ENCODE measurements around the gene HSDL1. TPM values are rescaled to one million over a fixed set of nuclear protein-coding genes. Genes with fewer than 3 reads are reported as not detected.

Gene HSDL1
- total and polyA plus RNA-seq, 9 donors: 14.8 to 20.3 (median 17.1) TPM

- WGBS (ENCODE audit: insufficient coverage): no CpG with 5 or more reads among the region's 1 CpG
- H3K4me1 ChIP-seq (ENCODE audit: control insufficient read depth, insufficient read depth, low read length): no peaks in the 10 kb centered on the region
- H3K4me3 ChIP-seq (ENCODE audit: low read length): no peak overlapping the region
- no peak overlapping the region for H3K27ac ChIP-seq (ENCODE audit: low read length)
- no peak for DNase-seq
- peaks cover 21% of the 10 kb centered on the region for H3K27me3 ChIP-seq (ENCODE audit: control insufficient read depth, insufficient read depth, low read length)
- H3K9me3 ChIP-seq (replicated peaks; ENCODE audit: control insufficient read depth, low read depth, low read length): no peaks in the 10 kb centered on the region
- H3K36me3 ChIP-seq (ENCODE audit: control insufficient read depth, insufficient read depth, low read length): no peaks in the 10 kb centered on the region
These were observed 14.8 kb upstream of the HSDL1 start for GRCh38 chr16:84159800-84160199.

GRCh38 chr16:84159007-84159406 is 14.0 kb upstream of the HSDL1 start:
- no peak for DNase-seq
- Histone ChIP-seq H3K36me3 (ENCODE audit: control insufficient read depth, insufficient read depth, low read length) (no peaks in the 10 kb centered on the region), H3K4me3 (ENCODE audit: low read length) (no peak overlapping the region), H3K27me3 (ENCODE audit: control insufficient read depth, insufficient read depth, low read length) (peaks cover 21% of the 10 kb centered on the region), H3K27ac (ENCODE audit: low read length) (no peak overlapping the region), H3K4me1 (ENCODE audit: control insufficient read depth, insufficient read depth, low read length) (no peaks in the 10 kb centered on the region), H3K9me3 (replicated peaks; ENCODE audit: control insufficient read depth, low read depth, low read length) (no peaks in the 10 kb centered on the region)
- WGBS (ENCODE audit: insufficient coverage): no CpG with 5 or more reads among the region's 9 CpGs

- Histone ChIP-seq H3K36me3 (ENCODE audit: control insufficient read depth, insufficient read depth, low read length) (no peaks in the 10 kb centered on the region), H3K9me3 (replicated peaks; ENCODE audit: control insufficient read depth, low read depth, low read length) (no peaks in the 10 kb centered on the region), H3K4me1 (ENCODE audit: control insufficient read depth, insufficient read depth, low read length) (no peaks in the 10 kb centered on the region), H3K4me3 (ENCODE audit: low read length) (no peak overlapping the region), H3K27me3 (ENCODE audit: control insufficient read depth, insufficient read depth, low read length) (peaks cover 18% of the 10 kb centered on the region), H3K27ac (ENCODE audit: low read length) (no peak overlapping the region)
- 78% methylated on average over 2 of the region's 5 CpGs for whole genome bisulfite sequencing (ENCODE audit: insufficient coverage)
- no peak for DNase-seq
These were observed 11.4 kb upstream of the HSDL1 start for GRCh38 chr16:84156342-84156784.

GRCh38 chr16:84155771-84156170 is 10.8 kb upstream of the HSDL1 start:
- no peak for DNase-seq
- Histone ChIP-seq H3K36me3 (ENCODE audit: control insufficient read depth, insufficient read depth, low read length) (no peaks in the 10 kb centered on the region), H3K4me3 (ENCODE audit: low read length) (no peak overlapping the region), H3K9me3 (replicated peaks; ENCODE audit: control insufficient read depth, low read depth, low read length) (no peaks in the 10 kb centered on the region), H3K27ac (ENCODE audit: low read length) (no peak overlapping the region), H3K4me1 (ENCODE audit: control insufficient read depth, insufficient read depth, low read length) (no peaks in the 10 kb centered on the region), H3K27me3 (ENCODE audit: control insufficient read depth, insufficient read depth, low read length) (peaks cover 12% of the 10 kb centered on the region)
- WGBS (ENCODE audit: insufficient coverage): 80% methylated on average over 1 of the region's 6 CpGs

- peaks cover 12% of the 10 kb centered on the region for H3K27me3 ChIP-seq (ENCODE audit: control insufficient read depth, insufficient read depth, low read length)
- no peak overlapping the region for H3K4me3 ChIP-seq (ENCODE audit: low read length)
- no peak for DNase-seq
- H3K36me3 ChIP-seq (ENCODE audit: control insufficient read depth, insufficient read depth, low read length): no peaks in the 10 kb centered on the region
- no peak overlapping the region for H3K27ac ChIP-seq (ENCODE audit: low read length)
- WGBS (ENCODE audit: insufficient coverage): 90% methylated on average over 4 of the region's 4 CpGs
- H3K4me1 ChIP-seq (ENCODE audit: control insufficient read depth, insufficient read depth, low read length): no peaks in the 10 kb centered on the region
- H3K9me3 ChIP-seq (replicated peaks; ENCODE audit: control insufficient read depth, low read depth, low read length): no peaks in the 10 kb centered on the region
These were observed 10.2 kb upstream of the HSDL1 start for GRCh38 chr16:84155226-84155625.

- DNase-seq: no peak
- 52% methylated on average over 7 of the region's 8 CpGs for WGBS (ENCODE audit: insufficient coverage)
- H3K9me3 ChIP-seq (replicated peaks; ENCODE audit: control insufficient read depth, low read depth, low read length): no peaks in the 10 kb centered on the region
- no peaks in the 10 kb centered on the region for H3K4me1 ChIP-seq (ENCODE audit: control insufficient read depth, insufficient read depth, low read length)
- no peak overlapping the region for H3K27ac ChIP-seq (ENCODE audit: low read length)
- H3K27me3 ChIP-seq (ENCODE audit: control insufficient read depth, insufficient read depth, low read length): peaks cover 6% of the 10 kb centered on the region
- H3K36me3 ChIP-seq (ENCODE audit: control insufficient read depth, insufficient read depth, low read length): no peaks in the 10 kb centered on the region
- no peak overlapping the region for H3K4me3 ChIP-seq (ENCODE audit: low read length)
These were observed 8.8 kb upstream of the HSDL1 start for GRCh38 chr16:84153660-84154214.

- H3K4me3 ChIP-seq (ENCODE audit: low read length): no peak overlapping the region
- H3K27ac ChIP-seq (ENCODE audit: low read length): no peak overlapping the region
- H3K4me1 ChIP-seq (ENCODE audit: control insufficient read depth, insufficient read depth, low read length): no peaks in the 10 kb centered on the region
- no peaks in the 10 kb centered on the region for H3K9me3 ChIP-seq (replicated peaks; ENCODE audit: control insufficient read depth, low read depth, low read length)
- H3K27me3 ChIP-seq (ENCODE audit: control insufficient read depth, insufficient read depth, low read length): peaks cover 10% of the 10 kb centered on the region
- WGBS (ENCODE audit: insufficient coverage): 83% methylated on average over 2 of the region's 3 CpGs
- no peak for DNase-seq
- H3K36me3 ChIP-seq (ENCODE audit: control insufficient read depth, insufficient read depth, low read length): no peaks in the 10 kb centered on the region
These were observed 5.9 kb upstream of the HSDL1 start for GRCh38 chr16:84150926-84151325.

GRCh38 chr16:84144209-84144858 is 643 bp downstream of the HSDL1 start:
- WGBS (ENCODE audit: insufficient coverage): under 1% methylated on average over 21 of the region's 39 CpGs
- peaks cover 8% of the 10 kb centered on the region for H3K27me3 ChIP-seq (ENCODE audit: control insufficient read depth, insufficient read depth, low read length)
- peak overlapping the region; percentile 76 for H3K4me3 ChIP-seq (ENCODE audit: low read length)
- no peaks in the 10 kb centered on the region for H3K36me3 ChIP-seq (ENCODE audit: control insufficient read depth, insufficient read depth, low read length)
- H3K9me3 ChIP-seq (replicated peaks; ENCODE audit: control insufficient read depth, low read depth, low read length): no peaks in the 10 kb centered on the region
- peak; percentile 31 for DNase-seq
- peak overlapping the region; percentile 7 for H3K27ac ChIP-seq (ENCODE audit: low read length)
- H3K4me1 ChIP-seq (ENCODE audit: control insufficient read depth, insufficient read depth, low read length): peaks cover 8% of the 10 kb centered on the region

GRCh38 chr16:84143784-84144199 is 1.2 kb downstream of the HSDL1 start:
- no CpG with 5 or more reads among the region's 13 CpGs for WGBS (ENCODE audit: insufficient coverage)
- DNase-seq: no peak
- Histone ChIP-seq H3K36me3 (ENCODE audit: control insufficient read depth, insufficient read depth, low read length) (no peaks in the 10 kb centered on the region), H3K9me3 (replicated peaks; ENCODE audit: control insufficient read depth, low read depth, low read length) (no peaks in the 10 kb centered on the region), H3K27ac (ENCODE audit: low read length) (no peak overlapping the region), H3K4me1 (ENCODE audit: control insufficient read depth, insufficient read depth, low read length) (peaks cover 12% of the 10 kb centered on the region), H3K4me3 (ENCODE audit: low read length) (peak overlapping the region; percentile 76), H3K27me3 (ENCODE audit: control insufficient read depth, insufficient read depth, low read length) (peaks cover 8% of the 10 kb centered on the region)

- no peak for DNase-seq
- H3K9me3 ChIP-seq (replicated peaks; ENCODE audit: control insufficient read depth, low read depth, low read length): no peaks in the 10 kb centered on the region
- no CpG with 5 or more reads among the region's 1 CpG for WGBS (ENCODE audit: insufficient coverage)
- peaks cover 6% of the 10 kb centered on the region for H3K27me3 ChIP-seq (ENCODE audit: control insufficient read depth, insufficient read depth, low read length)
- H3K27ac ChIP-seq (ENCODE audit: low read length): no peak overlapping the region
- H3K4me3 ChIP-seq (ENCODE audit: low read length): no peak overlapping the region
- no peaks in the 10 kb centered on the region for H3K36me3 ChIP-seq (ENCODE audit: control insufficient read depth, insufficient read depth, low read length)
- H3K4me1 ChIP-seq (ENCODE audit: control insufficient read depth, insufficient read depth, low read length): peaks cover 12% of the 10 kb centered on the region
These were observed 1.9 kb downstream of the HSDL1 start for GRCh38 chr16:84143081-84143480.

Data from muscle of leg (tissue), 11 donors.